ENCODE data around the gene FHAD1. TPM values are rescaled to one million over a fixed set of nuclear protein-coding genes. Genes with fewer than 3 reads are reported as not detected.

Gene FHAD1
- total RNA-seq, 4 donors from 2014 or later = 1.6 TPM; not detected in 3

DNA sequence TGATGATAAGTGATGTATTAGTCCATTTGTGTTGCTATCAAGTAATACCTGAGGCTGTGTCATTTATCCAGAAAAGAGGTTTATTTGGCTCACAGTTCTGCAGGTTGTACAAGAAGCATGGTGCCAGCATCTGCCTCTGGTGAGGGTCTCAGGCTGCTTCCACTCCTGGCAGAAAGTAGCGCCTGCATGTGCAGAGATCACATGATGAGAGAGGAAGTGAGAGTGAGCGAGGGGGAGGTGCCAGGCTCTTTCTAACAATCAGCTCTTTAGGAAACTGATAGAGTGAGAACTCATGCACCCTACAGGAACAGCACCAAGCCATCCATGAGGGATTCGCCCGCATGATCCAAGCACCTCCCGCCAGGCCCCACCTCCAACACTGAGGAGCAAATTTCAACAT, 2.2 kb upstream of the FHAD1 start:
- no peak overlapping the region for H3K27ac ChIP-seq
- H3K9me3 ChIP-seq = no peaks in the 10 kb centered on the region
- H3K36me3 ChIP-seq = no peaks in the 10 kb centered on the region
- H3K27me3 ChIP-seq = peaks cover 18% of the 10 kb centered on the region
- TF ChIP-seq CTCF (IDR thresholded peaks at IDR 0.05) (no peak), POLR2AphosphoS5 (IDR thresholded peaks at IDR 0.05) (no peak), EP300 (IDR thresholded peaks at IDR 0.05) (no peak), POLR2A (IDR thresholded peaks at IDR 0.05) (no peak)
- no peak overlapping the region for H3K4me3 ChIP-seq
- DNase-seq (ENCODE audit: low spot score in 2 of 2) = no peak
- H3K4me1 ChIP-seq = peaks cover 16% of the 10 kb centered on the region
- WGBS = 88% methylated on average over 5 of the region's 5 CpGs

GRCh38 chr1:15245593-15246360, 1.2 kb upstream of the FHAD1 start:
- no peak overlapping the region for H3K27ac ChIP-seq
- no peak for DNase-seq (ENCODE audit: low spot score in 2 of 2)

GRCh38 chr1:15248216-15248615, 1.2 kb downstream of the FHAD1 start:
- peaks cover 35% of the 10 kb centered on the region for H3K27me3 ChIP-seq
- H3K9me3 ChIP-seq = no peaks in the 10 kb centered on the region
- H3K4me1 ChIP-seq = peaks cover 16% of the 10 kb centered on the region
- 92% methylated on average over 4 of the region's 4 CpGs for WGBS
- no peak overlapping the region for H3K4me3 ChIP-seq
- no peaks in the 10 kb centered on the region for H3K36me3 ChIP-seq
- no peak for DNase-seq (ENCODE audit: low spot score in 2 of 2)
- TF ChIP-seq POLR2AphosphoS5 (IDR thresholded peaks at IDR 0.05) (no peak), POLR2A (IDR thresholded peaks at IDR 0.05) (no peak), EP300 (IDR thresholded peaks at IDR 0.05) (no peak), CTCF (IDR thresholded peaks at IDR 0.05) (no peak)
- H3K27ac ChIP-seq = no peak overlapping the region

More at GRCh38 chr1:15245593-15246360, 1.2 kb upstream of the FHAD1 start:
- 36% methylated on average over 11 of the region's 11 CpGs for WGBS
- Histone ChIP-seq H3K27me3 (peaks cover 22% of the 10 kb centered on the region), H3K9me3 (no peaks in the 10 kb centered on the region), H3K36me3 (no peaks in the 10 kb centered on the region), H3K4me1 (peaks cover 16% of the 10 kb centered on the region), H3K4me3 (no peak overlapping the region)
- TF ChIP-seq POLR2AphosphoS5 (IDR thresholded peaks at IDR 0.05) (no peak), POLR2A (IDR thresholded peaks at IDR 0.05) (no peak), EP300 (IDR thresholded peaks at IDR 0.05) (no peak), CTCF (IDR thresholded peaks at IDR 0.05) (no peak)

DNA sequence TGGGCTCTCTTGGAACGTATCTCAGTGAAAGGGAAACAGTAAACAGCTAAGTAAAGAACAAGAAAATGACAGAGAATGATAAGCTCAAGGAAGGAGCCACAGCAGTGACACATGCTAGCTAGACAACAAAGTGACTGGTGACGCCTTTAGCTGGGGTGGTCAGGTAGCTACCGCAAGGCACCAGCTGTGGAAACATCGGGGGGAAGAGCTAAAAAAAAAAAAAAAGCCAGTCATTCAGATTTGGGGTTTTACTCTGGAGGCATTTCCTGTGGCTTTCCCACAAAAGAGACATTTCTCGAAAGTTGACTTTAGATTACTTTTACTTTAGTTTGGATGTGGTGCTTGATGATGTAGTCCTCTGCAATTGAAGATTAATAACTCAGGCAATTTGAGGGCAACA, 2.1 kb downstream of the FHAD1 start:
- 49% methylated on average over 5 of the region's 5 CpGs for WGBS
- Histone ChIP-seq H3K36me3 (no peaks in the 10 kb centered on the region), H3K9me3 (no peaks in the 10 kb centered on the region), H3K4me1 (peaks cover 16% of the 10 kb centered on the region), H3K27ac (no peak overlapping the region), H3K4me3 (no peak overlapping the region), H3K27me3 (peaks cover 35% of the 10 kb centered on the region)
- TF ChIP-seq EP300 (IDR thresholded peaks at IDR 0.05) (no peak), POLR2AphosphoS5 (IDR thresholded peaks at IDR 0.05) (no peak), CTCF (IDR thresholded peaks at IDR 0.05) (no peak), POLR2A (IDR thresholded peaks at IDR 0.05) (no peak)
- no peak for DNase-seq (ENCODE audit: low spot score in 2 of 2)

DNA sequence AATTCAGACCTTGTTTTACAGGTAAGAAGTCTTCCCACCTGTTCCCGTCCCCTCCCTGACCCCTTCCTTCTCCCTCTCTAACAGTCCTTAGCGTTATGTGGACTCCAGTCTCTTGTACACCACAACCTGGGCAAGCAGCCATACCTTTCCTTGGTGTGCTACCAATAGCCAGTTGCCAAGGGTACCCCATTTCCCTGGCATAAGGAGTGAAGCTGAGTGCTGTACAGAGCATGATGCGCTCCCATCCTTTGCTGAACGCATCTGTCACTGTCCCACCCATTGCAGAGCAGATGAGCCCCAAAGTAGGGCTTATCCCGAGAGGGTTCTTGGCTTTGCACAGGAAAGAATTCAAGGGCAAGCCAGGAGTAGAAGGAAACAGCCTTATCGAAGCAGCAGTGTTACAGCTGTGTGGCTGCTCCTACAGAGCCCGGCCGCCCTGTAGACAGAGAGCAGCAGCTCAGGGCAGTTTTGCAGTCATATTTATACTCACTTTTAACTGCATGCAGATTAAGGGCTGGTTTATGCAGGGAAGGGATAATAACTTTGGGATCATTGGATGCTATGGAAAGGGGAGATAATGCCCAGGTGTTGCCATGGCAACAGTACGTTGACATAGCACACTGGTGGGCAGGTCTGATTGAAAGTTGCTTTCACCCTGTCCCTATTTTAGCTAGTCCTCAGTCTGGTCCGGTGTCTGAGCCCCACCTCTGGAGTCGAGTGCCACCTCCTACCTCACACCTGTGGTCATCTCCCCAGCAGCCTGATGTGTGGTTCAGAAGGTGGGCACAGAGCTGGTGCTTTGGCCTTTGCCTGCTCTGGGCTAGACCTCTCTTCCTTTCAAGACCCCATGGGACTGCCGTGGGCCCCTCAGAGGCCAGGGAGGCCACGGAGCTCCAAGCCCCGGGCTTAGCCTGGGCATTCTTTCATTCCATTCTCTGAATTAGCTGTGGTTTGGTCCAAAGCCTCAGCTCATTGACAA, 5.1 kb downstream of the FHAD1 start:
- no peaks in the 10 kb centered on the region for H3K9me3 ChIP-seq
- no peak overlapping the region for H3K4me3 ChIP-seq
- H3K27me3 ChIP-seq = peaks cover 33% of the 10 kb centered on the region
- H3K27ac ChIP-seq = no peak overlapping the region
- 84% methylated on average over 14 of the region's 14 CpGs for WGBS
- no peaks in the 10 kb centered on the region for H3K36me3 ChIP-seq
- no peak for TF ChIP-seq EP300 (IDR thresholded peaks at IDR 0.05)
- TF ChIP-seq POLR2AphosphoS5 (IDR thresholded peaks at IDR 0.05) = no peak
- no peak for DNase-seq (ENCODE audit: low spot score in 2 of 2)
- H3K4me1 ChIP-seq = peaks cover 6% of the 10 kb centered on the region
